ENCODE data around the gene ENOX2. TPM values are rescaled to one million over a fixed set of nuclear protein-coding genes. Genes with fewer than 3 reads are reported as not detected.

The ENOX2 gene
- total RNA-seq, 2 experiments from 2014 or later: 13.9 to 15.5 TPM

DNA sequence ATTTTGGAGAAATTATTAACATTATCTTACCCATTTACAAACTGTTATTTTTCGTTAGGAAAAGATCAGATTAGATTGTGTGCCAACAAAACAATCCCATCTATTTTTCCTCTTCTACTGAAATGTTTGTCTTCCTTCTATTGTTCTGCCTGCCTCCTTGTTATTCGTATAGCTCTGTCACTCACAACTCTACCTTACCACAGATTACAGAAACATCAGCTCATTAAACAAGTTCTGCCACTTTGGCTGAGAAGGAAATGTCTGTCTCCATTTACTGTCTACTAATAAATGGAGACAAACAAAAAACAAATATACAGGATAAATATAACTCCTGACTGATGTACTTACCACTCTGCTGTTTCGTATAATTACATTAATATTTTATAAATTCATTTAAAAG lies 211.4 kb downstream of the ENOX2 start:
- CTCF ChIA-PET: no interaction called here
- Mint-ChIP-seq H3K4me3 (no peak overlapping the region), H3K36me3 (ENCODE audit: low read depth) (peaks cover 2% of the 10 kb centered on the region), H3K4me1 (no peaks in the 10 kb centered on the region), H3K27me3 (no peaks in the 10 kb centered on the region), H3K27ac (no peak overlapping the region), H3K9me3 (no peaks in the 10 kb centered on the region)
- no peak for DNase-seq
- POLR2A ChIA-PET: no interaction called here

GRCh38 chrX:130688360-130688759 lies 214.6 kb downstream of the ENOX2 start:
- DNase-seq: no peak
- H3K27ac Mint-ChIP-seq: no peak overlapping the region
- no peak overlapping the region for H3K4me3 Mint-ChIP-seq
- H3K36me3 Mint-ChIP-seq (ENCODE audit: low read depth): peaks cover 11% of the 10 kb centered on the region
- ChIA-PET POLR2A (no interaction called here), CTCF (no interaction called here)
- H3K4me1 Mint-ChIP-seq: no peaks in the 10 kb centered on the region
- no peaks in the 10 kb centered on the region for H3K9me3 Mint-ChIP-seq
- H3K27me3 Mint-ChIP-seq: no peaks in the 10 kb centered on the region

GRCh38 chrX:130682990-130683389 lies 220.0 kb downstream of the ENOX2 start:
- Mint-ChIP-seq H3K27ac (no peak overlapping the region), H3K4me3 (no peak overlapping the region), H3K4me1 (no peaks in the 10 kb centered on the region), H3K9me3 (no peaks in the 10 kb centered on the region), H3K36me3 (ENCODE audit: low read depth) (peaks cover 11% of the 10 kb centered on the region), H3K27me3 (no peaks in the 10 kb centered on the region)
- ChIA-PET POLR2A (no interaction called here), CTCF (no interaction called here)
- no peak for DNase-seq

- no peak for DNase-seq
- Mint-ChIP-seq H3K36me3 (ENCODE audit: low read depth) (peaks cover 4% of the 10 kb centered on the region), H3K4me3 (no peak overlapping the region), H3K9me3 (no peaks in the 10 kb centered on the region), H3K27ac (no peak overlapping the region), H3K4me1 (no peaks in the 10 kb centered on the region), H3K27me3 (no peaks in the 10 kb centered on the region)
- ChIA-PET POLR2A (no interaction called here), CTCF (interaction anchor here (1.3 kb wide), 1 partner anchor 15 kb away, joined by 3 read pairs; no protein-coding TSS in a partner anchor)
Observed at GRCh38 chrX:130680164-130681035, 222.6 kb downstream of the ENOX2 start.

GRCh38 chrX:130676861-130677260 lies 226.1 kb downstream of the ENOX2 start:
- no peak for DNase-seq
- no peaks in the 10 kb centered on the region for H3K9me3 Mint-ChIP-seq
- H3K27me3 Mint-ChIP-seq: no peaks in the 10 kb centered on the region
- no peaks in the 10 kb centered on the region for H3K4me1 Mint-ChIP-seq
- ChIA-PET CTCF (no interaction called here), POLR2A (no interaction called here)
- H3K36me3 Mint-ChIP-seq (ENCODE audit: low read depth): peaks cover 7% of the 10 kb centered on the region
- H3K4me3 Mint-ChIP-seq: no peak overlapping the region
- H3K27ac Mint-ChIP-seq: no peak overlapping the region

DNA sequence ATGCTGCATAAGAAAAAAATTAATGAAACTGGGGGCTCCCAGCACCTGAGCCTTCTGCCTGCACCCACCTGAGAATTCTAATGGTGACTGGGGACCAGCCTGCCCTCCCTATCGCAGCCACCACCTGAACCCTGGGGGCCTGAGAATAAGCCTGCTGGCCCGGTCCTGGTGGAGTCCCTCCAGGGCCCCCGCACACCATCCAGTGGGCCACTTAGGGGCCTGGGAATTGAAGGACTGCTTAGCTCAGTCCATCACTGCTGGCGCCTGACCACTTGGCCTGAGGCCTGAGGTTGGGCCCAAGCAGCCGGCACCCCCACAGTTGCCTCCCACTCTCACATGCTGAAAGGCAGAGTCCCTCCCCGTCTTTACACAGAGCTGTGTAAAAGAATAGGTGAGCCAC lies 230.8 kb downstream of the ENOX2 start:
- no peak for DNase-seq
- peaks cover 2% of the 10 kb centered on the region for H3K4me1 Mint-ChIP-seq
- ChIA-PET CTCF (no interaction called here), POLR2A (no interaction called here)
- H3K27ac Mint-ChIP-seq: no peak overlapping the region
- no peak overlapping the region for H3K4me3 Mint-ChIP-seq
- no peaks in the 10 kb centered on the region for H3K9me3 Mint-ChIP-seq
- peaks cover 10% of the 10 kb centered on the region for H3K36me3 Mint-ChIP-seq (ENCODE audit: low read depth)
- no peaks in the 10 kb centered on the region for H3K27me3 Mint-ChIP-seq

DNA sequence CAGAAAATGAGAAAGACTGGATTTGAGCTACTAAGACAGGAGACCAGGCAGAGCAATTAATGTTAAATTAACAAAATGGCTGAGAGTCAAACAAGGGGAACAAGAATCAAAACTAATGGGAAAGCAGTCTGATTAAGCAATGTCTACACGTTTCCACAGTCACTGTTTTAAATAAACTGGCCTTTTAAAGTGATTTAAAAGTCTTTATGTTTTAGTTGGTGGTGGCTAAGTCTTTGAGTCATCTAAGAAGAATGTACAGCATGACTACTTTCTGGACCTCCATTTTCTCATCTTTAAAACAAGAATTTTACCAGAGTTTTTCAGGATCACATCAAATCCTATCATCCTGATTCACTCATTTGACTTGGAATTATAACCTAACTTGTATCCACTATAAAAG lies 233.8 kb downstream of the ENOX2 start:
- DNase-seq: no peak
- Mint-ChIP-seq H3K4me1 (peaks cover 2% of the 10 kb centered on the region), H3K27me3 (no peaks in the 10 kb centered on the region), H3K4me3 (no peak overlapping the region), H3K9me3 (no peaks in the 10 kb centered on the region), H3K27ac (no peak overlapping the region), H3K36me3 (ENCODE audit: low read depth) (peaks cover 10% of the 10 kb centered on the region)
- POLR2A ChIA-PET: no interaction called here
- CTCF ChIA-PET: no interaction called here

GRCh38 chrX:130665263-130665662 lies 237.7 kb downstream of the ENOX2 start:
- ChIA-PET POLR2A (no interaction called here), CTCF (no interaction called here)
- H3K4me3 Mint-ChIP-seq: no peak overlapping the region
- peaks cover 2% of the 10 kb centered on the region for H3K9me3 Mint-ChIP-seq
- H3K4me1 Mint-ChIP-seq: peaks cover 2% of the 10 kb centered on the region
- H3K36me3 Mint-ChIP-seq (ENCODE audit: low read depth): peaks cover 7% of the 10 kb centered on the region
- no peak overlapping the region for H3K27ac Mint-ChIP-seq
- H3K27me3 Mint-ChIP-seq: no peaks in the 10 kb centered on the region
- DNase-seq: no peak

- Mint-ChIP-seq H3K27ac (no peak overlapping the region), H3K27me3 (no peaks in the 10 kb centered on the region), H3K36me3 (ENCODE audit: low read depth) (peaks cover 1% of the 10 kb centered on the region), H3K9me3 (peaks cover 2% of the 10 kb centered on the region), H3K4me3 (no peak overlapping the region), H3K4me1 (no peaks in the 10 kb centered on the region)
- DNase-seq: no peak
- CTCF ChIA-PET: no interaction called here
- POLR2A ChIA-PET: no interaction called here
Observed at GRCh38 chrX:130658310-130658709, 244.7 kb downstream of the ENOX2 start.

DNA sequence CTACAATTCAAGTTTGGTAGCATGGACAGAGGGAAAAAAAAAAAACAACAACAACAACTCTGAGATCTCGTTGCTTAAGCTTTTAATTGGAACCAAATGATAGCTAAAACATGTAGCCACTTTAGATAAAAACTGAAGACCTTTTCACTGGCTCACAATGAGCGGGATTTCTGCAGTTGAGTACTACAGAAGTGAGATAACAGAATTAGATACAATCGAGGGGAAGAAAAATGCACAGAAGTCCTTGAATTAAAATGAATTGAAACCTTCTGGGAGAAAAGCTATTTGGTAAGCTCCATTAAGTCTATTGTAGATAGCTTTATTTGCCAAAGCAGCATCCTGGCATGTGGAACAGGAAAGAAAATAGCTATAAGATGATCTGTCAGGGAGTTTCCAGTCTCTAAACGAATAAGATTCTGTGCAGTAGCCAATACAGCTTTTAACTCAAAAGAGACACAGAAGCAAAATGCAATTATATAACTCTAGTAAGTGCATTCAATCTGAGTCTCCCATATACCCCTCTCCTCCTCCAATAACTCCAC lies 248.5 kb downstream of the ENOX2 start:
- Mint-ChIP-seq H3K27me3 (no peaks in the 10 kb centered on the region), H3K36me3 (ENCODE audit: low read depth) (peaks cover 1% of the 10 kb centered on the region), H3K4me1 (no peaks in the 10 kb centered on the region), H3K4me3 (no peak overlapping the region), H3K27ac (no peak overlapping the region), H3K9me3 (no peaks in the 10 kb centered on the region)
- ChIA-PET POLR2A (no interaction called here), CTCF (interaction anchor here (1.0 kb wide), 1 partner anchor 8 kb away, joined by 3 read pairs; no protein-coding TSS in a partner anchor)
- no peak for DNase-seq

DNA sequence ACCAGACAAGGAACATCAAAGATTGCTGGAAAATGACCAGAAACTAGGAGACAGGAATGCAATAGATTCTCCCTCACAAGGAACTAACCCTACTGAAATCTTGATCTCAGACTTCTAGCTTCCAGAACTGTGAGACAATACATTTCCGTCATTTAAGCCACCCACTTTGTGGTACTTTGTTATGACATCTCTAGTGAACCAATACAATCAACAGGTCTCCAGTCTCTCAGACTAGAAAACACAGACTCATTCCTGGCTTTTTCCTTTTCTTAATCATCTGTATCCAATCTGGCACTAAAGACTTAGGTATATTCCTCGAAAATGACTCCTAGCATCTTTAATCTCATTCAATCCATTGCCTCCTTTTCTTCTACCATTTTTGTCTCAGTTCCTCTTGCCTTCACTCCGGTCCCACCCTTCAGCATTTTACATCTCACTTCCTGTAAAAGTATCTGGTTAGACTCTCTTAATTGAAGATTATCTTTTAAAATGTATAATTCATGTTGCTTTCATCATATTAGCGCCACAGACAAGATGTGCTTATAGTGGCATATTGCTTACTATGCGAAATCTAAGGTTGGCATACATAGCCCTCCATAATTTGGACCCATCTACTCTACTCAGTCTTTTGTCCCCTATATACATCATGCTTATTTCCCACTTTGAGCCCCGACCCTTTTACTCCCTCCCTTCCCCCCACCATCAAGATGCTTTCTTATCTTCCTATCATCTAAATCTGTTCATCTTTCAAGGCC lies 250.0 kb downstream of the ENOX2 start:
- ChIA-PET POLR2A (no interaction called here), CTCF (no interaction called here)
- Mint-ChIP-seq H3K4me1 (no peaks in the 10 kb centered on the region), H3K27ac (no peak overlapping the region), H3K36me3 (ENCODE audit: low read depth) (peaks cover 1% of the 10 kb centered on the region), H3K4me3 (no peak overlapping the region), H3K9me3 (no peaks in the 10 kb centered on the region), H3K27me3 (no peaks in the 10 kb centered on the region)
- DNase-seq: no peak

- CTCF ChIA-PET: no interaction called here
- no peak overlapping the region for H3K4me3 Mint-ChIP-seq
Observed at GRCh38 chrX:130649738-130650137, 253.3 kb downstream of the ENOX2 start.

GRCh38 chrX:130647468-130647867 lies 255.5 kb downstream of the ENOX2 start:
- no peaks in the 10 kb centered on the region for H3K4me1 Mint-ChIP-seq
- no peaks in the 10 kb centered on the region for H3K36me3 Mint-ChIP-seq (ENCODE audit: low read depth)
- no peaks in the 10 kb centered on the region for H3K9me3 Mint-ChIP-seq
- DNase-seq: no peak
- POLR2A ChIA-PET: no interaction called here
- CTCF ChIA-PET: no interaction called here
- no peaks in the 10 kb centered on the region for H3K27me3 Mint-ChIP-seq
- no peak overlapping the region for H3K4me3 Mint-ChIP-seq
- no peak overlapping the region for H3K27ac Mint-ChIP-seq

More at GRCh38 chrX:130649738-130650137, 253.3 kb downstream of the ENOX2 start:
- no peaks in the 10 kb centered on the region for H3K36me3 Mint-ChIP-seq (ENCODE audit: low read depth)
- no peak for DNase-seq
- no peaks in the 10 kb centered on the region for H3K4me1 Mint-ChIP-seq
- H3K27ac Mint-ChIP-seq: no peak overlapping the region
- H3K9me3 Mint-ChIP-seq: no peaks in the 10 kb centered on the region
- H3K27me3 Mint-ChIP-seq: no peaks in the 10 kb centered on the region
- POLR2A ChIA-PET: no interaction called here
